GM23338 (cell line): ENCODE results near the gene CREB3L4. TPM values are rescaled to one million over a fixed set of nuclear protein-coding genes. Genes with fewer than 3 reads are reported as not detected.

Source experiments
- ATAC-seq: fragments of 200-7000 bp; cut with Tn5 transposase; 3 replicates; pipeline ENCODE4 v1.9.1; 2020
- DNase-seq: peaks from one replicate; pipeline ENCODE4 v3.0.0-alpha.2; 2015; ENCODE audit warnings: low spot score
- H2AFZ ChIP-seq: fragments of 200-600 bp; sonication (generic); 2 replicates; pipeline ENCODE4 v1.8.0; 2016; ENCODE audit warnings: antibody characterized with exemption, mild to moderate bottlenecking, moderate library complexity
- H3F3A ChIP-seq: fragments of 200-600 bp; sonication (generic); replicated peaks from 2 replicates; pipeline ENCODE4 v1.8.0; 2017; ENCODE audit warnings: antibody characterized with exemption, mixed run types, low read depth
- H3K27ac ChIP-seq: fragments of 200-600 bp; sonication (generic); 2 replicates; pipeline ENCODE4 v1.6.1; 2016; ENCODE audit warnings: low read depth
- H3K27me3 ChIP-seq: fragments of 200-600 bp; sonication (generic); 2 replicates; pipeline ENCODE4 v1.8.0; 2016; ENCODE audit warnings: mild to moderate bottlenecking, mixed run types, moderate library complexity; ENCODE audit not compliant: insufficient read depth
- H3K36me3 ChIP-seq: fragments of 200-600 bp; sonication (generic); 2 replicates; pipeline ENCODE4 v1.8.0; 2016; ENCODE audit warnings: mild to moderate bottlenecking; ENCODE audit not compliant: insufficient read depth
- H3K4me1 ChIP-seq: fragments of 200-600 bp; sonication (generic); 2 replicates; pipeline ENCODE4 v1.8.0; 2016; ENCODE audit warnings: mild to moderate bottlenecking, moderate library complexity; ENCODE audit not compliant: insufficient read depth
- H3K4me2 ChIP-seq: fragments of 200-600 bp; sonication (generic); 2 replicates; pipeline ENCODE4 v1.7.1; 2017; ENCODE audit warnings: mixed run types
- H3K4me3 ChIP-seq: fragments of 200-600 bp; sonication (generic); 2 replicates; pipeline ENCODE4 v1.6.1; 2016; ENCODE audit warnings: mixed run types
- H3K79me2 ChIP-seq: fragments of 200-600 bp; sonication (generic); replicated peaks from 2 replicates; pipeline ENCODE4 v1.8.0; 2017; ENCODE audit warnings: mild to moderate bottlenecking; ENCODE audit not compliant: insufficient read depth
- H3K9me2 ChIP-seq: fragments of 200-600 bp; sonication (generic); 2 replicates; pipeline ENCODE4 v1.8.0; 2017; ENCODE audit not compliant: insufficient read depth
- H4K20me1 ChIP-seq: fragments of 200-600 bp; sonication (generic); replicated peaks from 2 replicates; pipeline ENCODE4 v1.8.0; 2017; ENCODE audit warnings: mild to moderate bottlenecking; ENCODE audit not compliant: insufficient read depth
- H3K27ac Mint-ChIP-seq: 2 replicates; pipeline ENCODE4 v1.8.0; 2020; ENCODE audit warnings: inconsistent platforms, mild to moderate bottlenecking, moderate library complexity, mixed read lengths
- H3K27me3 Mint-ChIP-seq: 3 replicates; pipeline ENCODE4 v1.8.0; 2022; ENCODE audit warnings: low read depth, mild to moderate bottlenecking, moderate library complexity, mixed read lengths, inconsistent platforms; ENCODE audit not compliant: insufficient read depth, poor library complexity
- H3K36me3 Mint-ChIP-seq: 3 replicates; pipeline ENCODE4 v1.8.0; 2021; ENCODE audit warnings: low read depth, mild to moderate bottlenecking, inconsistent platforms, moderate library complexity, mixed read lengths
- H3K4me1 Mint-ChIP-seq: 3 replicates; pipeline ENCODE4 v1.8.0; 2020; ENCODE audit warnings: mild to moderate bottlenecking, inconsistent platforms, mixed read lengths
- H3K4me3 Mint-ChIP-seq: 3 replicates; pipeline ENCODE4 v1.8.0; 2021; ENCODE audit warnings: moderate library complexity, mild to moderate bottlenecking, inconsistent platforms, mixed read lengths
- H3K9me3 Mint-ChIP-seq: 3 replicates; pipeline ENCODE4 v1.8.0; 2020; ENCODE audit warnings: moderate library complexity, mild to moderate bottlenecking, inconsistent platforms, mixed read lengths
- CREB1 ChIP-seq: fragments of 250-450 bp; sonication (Bioruptor Pico); IDR thresholded peaks from 2 replicates; pipeline ENCODE4 v1.5.0; 2020; ENCODE audit warnings: low read depth, mild to moderate bottlenecking, moderate library complexity
- CTCF ChIP-seq, 2 experiments: fragments of 200-600 bp in 1 of 2; sonication (generic) in 1 of 2; conservative IDR thresholded peaks; 2 replicates each; pipeline versions ENCODE4 v1.5.1 to v1.6.1; 2016 to 2017; ENCODE audit warnings: antibody characterized with exemption in 2 of 2, low read depth in 2 of 2, mild to moderate bottlenecking in 2 of 2, moderate library complexity in 1 of 2
- EZH2phosphoT487 ChIP-seq: fragments of 200-600 bp; sonication (generic); IDR thresholded peaks from one replicate; pipeline ENCODE4 v1.8.1; 2018; ENCODE audit warnings: antibody characterized with exemption; ENCODE audit not compliant: unreplicated experiment
- JUNB ChIP-seq: IDR thresholded peaks from one replicate; pipeline ENCODE4 v1.6.1; 2016; ENCODE audit warnings: antibody characterized with exemption; ENCODE audit not compliant: unreplicated experiment
- NANOG ChIP-seq: IDR thresholded peaks from 2 replicates; pipeline ENCODE4 v1.6.1; 2016; ENCODE audit warnings: antibody characterized with exemption, borderline replicate concordance
- POLR2AphosphoS5 ChIP-seq: IDR thresholded peaks from 2 replicates; pipeline ENCODE4 v1.6.1; 2016; ENCODE audit warnings: antibody characterized with exemption, low read depth
- REST ChIP-seq: IDR thresholded peaks from one replicate; pipeline ENCODE4 v1.6.1; 2018; ENCODE audit warnings: antibody characterized with exemption; ENCODE audit not compliant: unreplicated experiment
- ZNF114 ChIP-seq: fragments of 250-450 bp; sonication (Bioruptor Pico); IDR thresholded peaks from 2 replicates; pipeline ENCODE4 v1.5.0; 2020; ENCODE audit warnings: mild to moderate bottlenecking, moderate library complexity
- ZNF331 ChIP-seq: fragments of 250-450 bp; sonication (Bioruptor Pico); IDR thresholded peaks from 2 replicates; pipeline ENCODE4 v1.5.0; 2020; ENCODE audit warnings: low read depth, mild to moderate bottlenecking, moderate library complexity
- ZNF462 ChIP-seq: fragments of 250-450 bp; sonication (Bioruptor Pico); IDR thresholded peaks from 2 replicates; pipeline ENCODE4 v1.5.0; 2020; ENCODE audit warnings: mild to moderate bottlenecking, moderate library complexity
- polyA plus RNA-seq: library from polyadenylated mRNA; unstranded; fragments of >200 nt; fragmentation: Nextera tagmentation; extraction: Ambion mirVana; gene quantifications from 2 replicates; pipeline ENCODE4 v1.2.1, GENCODE V29; 2016
- total RNA-seq: library from RNA; depleted of rRNA; stranded (reverse); fragments of >200 nt; shearing (Covaris generic); gene quantifications from 2 replicates; pipeline ENCODE4 v1.2.3, GENCODE V29; 2014

CREB3L4 gene
- total and polyA plus RNA-seq, 2 experiments from 2014 or later = 19.3 to 26.8 TPM

GRCh38 chr1:153942766-153943549 lies 24.7 kb upstream of the CREB3L4 start:
- peaks cover 5% of the 10 kb centered on the region; the same call in 1 of the 2 replicates for H3F3A ChIP-seq
- peaks cover 22% of the 10 kb centered on the region for H3K27me3 Mint-ChIP-seq
- peaks cover 18% of the 10 kb centered on the region for H3K4me1 Mint-ChIP-seq
- H3K27ac ChIP-seq = no peak overlapping the region
- H3K79me2 ChIP-seq = peaks cover 16% of the 10 kb centered on the region
- H4K20me1 ChIP-seq = no peaks in the 10 kb centered on the region
- peaks cover under 1% of the 10 kb centered on the region for H3K36me3 ChIP-seq
- TF ChIP-seq REST (no peak), ZNF114 (CRISPR knock-in tag) (no peak), JUNB (no peak), POLR2AphosphoS5 (no peak), NANOG (no peak), CTCF (conservative IDR thresholded peaks at IDR 0.05; ENCODE audit: low read depth in 2 of 2) (no peak), ZNF331 (CRISPR knock-in tag) (no peak), ZNF462 (CRISPR knock-in tag) (no peak), EZH2phosphoT487 (no peak), CREB1 (CRISPR knock-in tag) (no peak)
- no peak overlapping the region for H2AFZ ChIP-seq
- no peak overlapping the region; the same call in 2 of the 3 replicates for H3K4me3 Mint-ChIP-seq
- H3K27ac Mint-ChIP-seq = no peak overlapping the region
- DNase-seq (no peak), ATAC-seq (no peak)
- no peak overlapping the region for H3K4me3 ChIP-seq
- H3K4me1 ChIP-seq = peaks cover 10% of the 10 kb centered on the region; the same call in 1 of the 2 replicates
- H3K9me3 Mint-ChIP-seq = no peaks in the 10 kb centered on the region; the same call in 2 of the 3 replicates
- H3K9me2 ChIP-seq = no peaks in the 10 kb centered on the region
- no peaks in the 10 kb centered on the region for H3K27me3 ChIP-seq
- H3K4me2 ChIP-seq = no peak overlapping the region
- peaks cover 46% of the 10 kb centered on the region for H3K36me3 Mint-ChIP-seq
